Duodenal mucosa (tissue), 2 donors: ENCODE measurements around the gene LEKR1.

Experiments used
- H3K27ac ChIP-seq: one replicate; pipeline ENCODE4 v1.7.0; 2013; ENCODE audit warnings: low read depth, low read length
- H3K27me3 ChIP-seq, 2 donors: one replicate each; pipeline ENCODE4 v1.7.0; 2013; ENCODE audit warnings: low read length in 2 of 2, control low read depth in 1 of 2; ENCODE audit not compliant: insufficient read depth in 2 of 2, control insufficient read depth in 1 of 2
- H3K36me3 ChIP-seq, 2 donors: one replicate each; pipeline ENCODE4 v1.7.0; 2013; ENCODE audit warnings: low read length in 2 of 2, control low read depth in 1 of 2; ENCODE audit not compliant: insufficient read depth in 2 of 2, control insufficient read depth in 1 of 2
- H3K4me1 ChIP-seq, 2 donors: one replicate each; pipeline ENCODE4 v1.7.0; 2013; ENCODE audit warnings: low read length in 2 of 2, control low read depth in 1 of 2; ENCODE audit not compliant: insufficient read depth in 2 of 2, control insufficient read depth in 1 of 2
- H3K4me3 ChIP-seq, 2 donors: one replicate each; pipeline ENCODE4 v1.7.0; 2013; ENCODE audit warnings: low read length in 2 of 2, low read depth in 1 of 2
- H3K9ac ChIP-seq, 2 donors: one replicate each; pipeline ENCODE4 v1.7.0; 2013; ENCODE audit warnings: low read length in 2 of 2, low read depth in 1 of 2
- H3K9me3 ChIP-seq, 2 donors: one replicate each; pipeline ENCODE4 v1.7.0; 2013; ENCODE audit warnings: low read length in 2 of 2, control low read depth in 1 of 2; ENCODE audit not compliant: control insufficient read depth in 1 of 2

The LEKR1 gene

DNA sequence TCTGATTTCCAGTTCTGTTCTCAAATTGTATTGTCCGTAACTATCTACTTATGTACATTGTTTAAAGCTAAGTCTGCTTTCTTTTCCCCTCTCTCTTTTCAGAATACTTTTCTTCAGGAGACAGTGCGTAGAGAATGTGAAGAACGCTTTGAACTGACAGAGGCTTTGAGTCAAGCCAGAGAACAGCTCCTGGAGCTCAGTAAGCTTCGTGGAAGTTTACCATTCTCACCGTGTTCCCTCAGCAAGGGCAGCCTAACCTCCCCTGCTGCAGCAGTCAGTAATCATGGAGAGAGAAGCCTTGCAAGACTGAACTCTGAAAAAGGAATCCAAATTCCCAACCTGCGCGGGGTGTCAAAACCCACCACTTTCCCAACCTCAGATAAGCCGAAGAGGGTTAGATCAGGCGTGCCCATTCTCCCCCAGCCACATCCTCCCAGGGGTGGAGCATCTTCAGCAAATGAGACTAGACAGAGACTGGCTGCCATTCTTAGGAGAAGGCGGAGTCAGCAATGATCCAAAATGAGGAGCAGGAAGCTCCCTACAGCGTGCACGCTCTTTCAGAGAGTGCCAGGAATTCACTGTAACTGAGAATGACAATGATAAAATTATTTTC is 219.2 kb downstream of the LEKR1 start:
- H3K27me3 ChIP-seq, result no peaks in the 10 kb centered on the region
- H3K4me1 ChIP-seq, result no peaks in the 10 kb centered on the region
- H3K9me3 ChIP-seq, result no peaks in the 10 kb centered on the region
- no peak overlapping the region for H3K9ac ChIP-seq
- H3K36me3 ChIP-seq, result no peaks in the 10 kb centered on the region
- no peak overlapping the region for H3K4me3 ChIP-seq
- no peak overlapping the region for H3K27ac ChIP-seq

- Histone ChIP-seq H3K27ac (no peak overlapping the region), H3K4me1 (no peaks in the 10 kb centered on the region), H3K9me3 (no peaks in the 10 kb centered on the region), H3K9ac (no peak overlapping the region), H3K27me3 (no peaks in the 10 kb centered on the region), H3K36me3 (no peaks in the 10 kb centered on the region), H3K4me3 (no peak overlapping the region)
These were observed 220.4 kb downstream of the LEKR1 start for GRCh38 chr3:157046520-157046919.

DNA sequence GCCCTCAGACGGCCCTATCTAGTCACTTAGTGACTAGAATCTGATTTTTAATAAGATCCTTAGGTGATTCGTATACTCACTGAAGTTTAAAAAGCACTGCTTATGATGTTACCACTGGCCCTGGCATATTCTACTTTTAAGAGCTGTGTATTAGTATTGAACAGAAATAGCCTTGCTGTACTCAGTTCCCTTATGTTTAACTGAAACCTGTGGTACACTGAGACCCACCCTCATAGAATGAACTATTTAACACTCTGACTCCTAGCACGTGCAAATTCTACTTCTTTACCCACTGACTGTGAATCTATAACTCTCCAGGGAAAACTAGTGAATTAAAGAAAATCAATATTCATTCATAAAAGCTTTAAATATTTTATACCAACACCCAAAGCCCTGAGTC is 224.9 kb downstream of the LEKR1 start:
- Histone ChIP-seq H3K9ac (no peak overlapping the region), H3K4me3 (no peak overlapping the region), H3K9me3 (no peaks in the 10 kb centered on the region), H3K27me3 (no peaks in the 10 kb centered on the region), H3K36me3 (no peaks in the 10 kb centered on the region), H3K4me1 (no peaks in the 10 kb centered on the region), H3K27ac (no peak overlapping the region)

GRCh38 chr3:157051591-157051990 is 225.4 kb downstream of the LEKR1 start:
- Histone ChIP-seq H3K27ac (no peak overlapping the region), H3K4me1 (no peaks in the 10 kb centered on the region), H3K36me3 (no peaks in the 10 kb centered on the region), H3K9me3 (no peaks in the 10 kb centered on the region), H3K27me3 (no peaks in the 10 kb centered on the region), H3K4me3 (no peak overlapping the region), H3K9ac (no peak overlapping the region)

DNA sequence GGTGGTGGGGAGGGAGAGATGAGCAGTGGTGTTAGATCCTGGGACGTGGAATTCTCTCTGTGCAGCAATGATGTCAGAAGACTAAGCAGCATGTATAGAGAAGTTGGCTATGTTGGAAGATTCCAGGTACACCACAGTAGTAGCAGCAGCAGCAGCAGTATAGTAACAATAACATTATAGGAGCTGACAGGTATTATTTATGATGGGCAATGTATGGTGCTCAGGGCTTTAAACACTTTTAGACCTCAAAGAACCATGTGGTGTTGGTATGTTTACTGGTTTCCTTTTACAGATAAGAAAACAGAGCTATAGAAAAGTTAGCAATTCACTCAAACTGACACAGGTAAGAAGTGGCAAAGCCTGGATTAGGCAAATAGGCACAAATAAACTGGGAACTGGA is 229.9 kb downstream of the LEKR1 start:
- no peaks in the 10 kb centered on the region for H3K9me3 ChIP-seq
- no peak overlapping the region for H3K9ac ChIP-seq
- H3K27ac ChIP-seq, result no peak overlapping the region
- H3K27me3 ChIP-seq, result no peaks in the 10 kb centered on the region
- H3K4me3 ChIP-seq, result no peak overlapping the region
- H3K4me1 ChIP-seq, result no peaks in the 10 kb centered on the region
- no peaks in the 10 kb centered on the region for H3K36me3 ChIP-seq

DNA sequence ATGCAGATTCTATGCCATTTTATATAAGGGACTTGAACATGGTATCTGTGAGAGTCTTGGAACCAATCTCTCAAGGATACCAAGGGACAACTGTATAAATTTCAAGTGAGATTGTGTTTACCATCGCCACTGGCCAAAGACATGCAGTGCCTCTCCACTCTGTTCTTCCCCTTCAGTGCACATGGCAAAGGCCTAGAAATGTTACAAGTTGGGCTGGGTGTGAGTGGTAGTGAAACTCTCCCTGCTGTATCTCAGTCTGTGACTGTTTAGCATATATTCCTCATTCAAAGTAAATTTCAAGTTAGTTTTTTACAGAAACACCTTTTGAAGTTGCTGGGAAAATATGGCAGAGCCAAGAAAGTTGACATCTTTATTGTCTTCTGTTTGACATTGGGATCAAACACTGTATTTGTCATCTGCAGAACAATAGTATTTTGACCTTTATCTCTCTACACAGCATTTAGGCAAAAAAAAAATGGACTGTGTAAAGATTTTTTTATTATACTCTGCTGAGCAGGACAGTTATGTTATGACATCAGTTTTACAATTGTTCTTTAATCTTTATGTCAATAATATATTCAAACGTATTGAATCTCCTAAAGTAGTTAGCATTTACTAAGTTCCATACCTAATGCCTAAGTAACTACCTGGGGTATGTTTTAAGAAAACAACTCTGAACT is 232.4 kb downstream of the LEKR1 start:
- Histone ChIP-seq H3K27me3 (no peaks in the 10 kb centered on the region), H3K4me1 (no peaks in the 10 kb centered on the region), H3K9me3 (no peaks in the 10 kb centered on the region), H3K36me3 (no peaks in the 10 kb centered on the region), H3K4me3 (no peak overlapping the region), H3K27ac (no peak overlapping the region), H3K9ac (no peak overlapping the region)

DNA sequence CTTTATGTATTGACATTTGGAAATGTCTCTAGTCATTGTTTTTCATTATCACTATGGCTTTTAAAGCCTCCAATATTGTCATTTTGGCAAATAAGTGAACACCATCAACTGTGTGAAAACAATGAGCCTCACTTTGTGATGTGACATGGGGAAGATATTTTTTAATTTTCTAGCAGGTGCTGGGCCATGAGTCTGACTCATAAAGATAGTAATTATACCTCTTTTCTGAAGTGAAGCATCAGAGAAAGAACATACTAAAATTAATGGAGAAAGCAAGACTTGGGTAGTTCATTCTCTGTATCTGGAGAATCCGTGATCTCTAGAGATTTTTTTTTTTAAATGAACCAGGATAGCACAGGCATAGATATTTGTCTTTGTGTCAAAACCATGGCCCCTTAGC is 233.0 kb downstream of the LEKR1 start:
- Histone ChIP-seq H3K9ac (no peak overlapping the region), H3K4me3 (no peak overlapping the region), H3K4me1 (no peaks in the 10 kb centered on the region), H3K36me3 (no peaks in the 10 kb centered on the region), H3K27me3 (no peaks in the 10 kb centered on the region), H3K9me3 (no peaks in the 10 kb centered on the region), H3K27ac (no peak overlapping the region)

GRCh38 chr3:157059661-157060060 is 233.5 kb downstream of the LEKR1 start:
- H3K27ac ChIP-seq, result no peak overlapping the region
- H3K9me3 ChIP-seq, result no peaks in the 10 kb centered on the region
- no peaks in the 10 kb centered on the region for H3K36me3 ChIP-seq
- H3K27me3 ChIP-seq, result no peaks in the 10 kb centered on the region
- H3K4me1 ChIP-seq, result no peaks in the 10 kb centered on the region
- H3K9ac ChIP-seq, result no peak overlapping the region
- no peak overlapping the region for H3K4me3 ChIP-seq

DNA sequence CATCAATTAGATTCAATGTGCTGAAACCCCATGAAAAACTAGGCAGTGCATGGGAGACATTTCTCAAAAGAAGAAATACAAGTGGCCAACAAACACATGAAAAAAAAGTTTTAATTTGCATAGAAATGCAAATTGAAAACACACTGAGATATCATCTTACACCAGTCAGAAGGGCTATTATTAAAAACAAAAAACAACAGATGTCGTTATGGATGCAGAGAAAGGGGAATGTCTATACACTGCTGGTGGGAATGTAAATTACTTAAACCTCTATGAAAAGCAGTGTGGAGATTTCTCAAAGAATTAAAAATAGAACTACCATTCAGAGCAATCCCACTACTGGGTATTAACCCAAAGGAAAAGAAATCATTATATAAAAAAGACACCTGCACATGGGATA is 235.1 kb downstream of the LEKR1 start:
- Histone ChIP-seq H3K9ac (no peak overlapping the region), H3K4me3 (no peak overlapping the region), H3K27ac (no peak overlapping the region), H3K9me3 (no peaks in the 10 kb centered on the region), H3K36me3 (no peaks in the 10 kb centered on the region), H3K27me3 (no peaks in the 10 kb centered on the region), H3K4me1 (no peaks in the 10 kb centered on the region)

DNA sequence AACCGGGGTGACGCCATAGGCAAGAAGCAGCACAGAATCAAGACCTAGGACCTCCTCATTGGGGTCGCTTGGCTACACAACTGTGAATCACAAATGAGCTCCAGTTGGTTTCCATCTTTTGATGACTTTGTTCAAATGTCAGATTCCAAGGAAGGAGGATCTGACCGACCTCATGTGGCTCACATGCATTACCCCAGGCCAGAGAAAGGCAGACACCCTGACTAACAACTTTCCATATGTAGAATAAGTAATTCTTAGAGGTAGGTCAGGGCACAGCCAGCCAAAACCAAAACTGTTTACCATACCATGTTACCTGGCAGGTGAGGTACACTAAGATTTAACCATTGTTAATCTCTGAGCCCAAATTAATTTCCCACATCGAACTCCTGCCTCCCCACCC is 237.3 kb downstream of the LEKR1 start:
- Histone ChIP-seq H3K4me3 (no peak overlapping the region), H3K4me1 (no peaks in the 10 kb centered on the region), H3K9ac (no peak overlapping the region), H3K36me3 (no peaks in the 10 kb centered on the region), H3K9me3 (no peaks in the 10 kb centered on the region), H3K27ac (no peak overlapping the region), H3K27me3 (no peaks in the 10 kb centered on the region)
